Measurements from ENCODE around the gene ADAM8.
"Not testable (repeated sequence)": the region's sequence is repeated elsewhere in the genome, so short reads cannot be mapped to it uniquely, and the experiment has no call there.

Gene ADAM8

DNA sequence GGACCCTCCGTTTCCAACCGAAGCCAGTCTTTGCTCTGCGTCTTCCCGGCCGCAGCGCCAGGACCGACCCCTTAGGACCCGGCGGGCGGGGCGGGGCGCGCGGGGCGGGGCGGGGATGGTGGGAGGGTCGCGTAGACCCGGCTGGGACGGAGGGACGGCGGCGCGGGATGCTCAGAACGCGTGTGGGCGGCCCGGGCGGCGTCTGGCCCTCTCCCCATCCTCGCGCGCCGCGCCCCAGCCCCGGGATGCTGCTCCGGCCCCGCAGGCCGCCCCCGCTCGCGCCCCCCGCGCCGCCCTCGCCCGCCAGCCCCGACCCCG, 46.7 kb downstream of the ADAM8 start, which contains the start of gene UTF1:
UTF1 (plus strand) TSS at position 174 of the 318 bp plus-strand sequence; CDS start at position 246, 72 bp downstream.
- H3K4me3 ChIP-seq (ENCODE audit: low read depth, low read length): no peak within 1 kb of the TSS
- H3K79me2 ChIP-seq (ENCODE audit: control insufficient read depth, insufficient read depth, low read length, unreplicated experiment): no peaks in the 10 kb centered on the region
- H3K4me1 ChIP-seq (ENCODE audit: control insufficient read depth, insufficient read depth, low read length, unreplicated experiment): no peaks in the 10 kb centered on the region
- peaks cover 57% of the 10 kb centered on the region for H3K27me3 ChIP-seq (ENCODE audit: insufficient read depth, low read length)
- no peak within 1 kb of the TSS for H3K27ac ChIP-seq (ENCODE audit: low read depth, low read length)
- H3K36me3 ChIP-seq (ENCODE audit: insufficient read depth, low read length): no peaks in the 10 kb centered on the region
- H2AFZ ChIP-seq (ENCODE audit: low read length, unreplicated experiment): no peak within 1 kb of the TSS

DNA sequence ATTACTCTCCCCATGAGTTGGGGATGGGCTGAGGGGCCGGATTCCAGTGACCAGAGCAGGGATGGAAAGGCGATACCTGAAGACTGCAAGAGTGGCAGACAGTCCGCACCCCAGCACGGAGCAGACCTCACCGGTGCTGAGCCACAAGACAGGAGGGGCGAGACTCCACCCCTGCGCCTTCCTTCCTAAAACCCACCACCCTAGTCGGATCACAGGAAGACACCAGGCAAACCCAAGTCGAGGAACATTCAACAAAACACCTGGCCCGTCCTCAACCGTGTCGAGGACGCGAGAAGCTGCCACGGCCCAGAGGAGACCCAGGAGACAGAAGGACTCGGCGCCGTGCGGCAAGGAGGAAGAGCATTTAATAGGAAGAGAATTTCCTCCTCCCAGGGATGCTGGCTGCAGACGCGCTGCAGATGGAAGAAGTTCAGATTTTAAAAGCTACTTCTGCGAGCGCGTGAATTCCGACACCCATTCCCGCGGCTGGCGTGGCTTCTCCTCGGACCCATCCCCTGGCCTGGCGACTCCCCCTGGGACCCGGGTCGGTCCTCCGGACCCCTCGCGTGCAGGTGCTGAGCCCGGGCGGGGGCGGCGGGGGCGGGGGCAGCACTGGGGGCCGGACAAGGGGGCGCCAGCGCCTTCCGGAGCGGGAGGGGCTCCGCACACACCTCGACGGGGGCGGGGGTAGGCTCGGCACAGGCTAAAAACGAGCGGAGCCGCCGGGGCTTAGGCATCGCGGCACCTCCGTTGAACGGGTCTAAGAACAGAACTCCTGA, 47.2 kb downstream of the ADAM8 start:
- Histone ChIP-seq H3K4me1 (ENCODE audit: control insufficient read depth, insufficient read depth, low read length, unreplicated experiment) (no peaks in the 10 kb centered on the region), H3K27me3 (ENCODE audit: insufficient read depth, low read length) (peaks cover 56% of the 10 kb centered on the region), H3K27ac (ENCODE audit: low read depth, low read length) (no peak overlapping the region), H3K36me3 (ENCODE audit: insufficient read depth, low read length) (no peaks in the 10 kb centered on the region), H3K79me2 (ENCODE audit: control insufficient read depth, insufficient read depth, low read length, unreplicated experiment) (no peaks in the 10 kb centered on the region), H3K4me3 (ENCODE audit: low read depth, low read length) (no peak overlapping the region), H2AFZ (ENCODE audit: low read length, unreplicated experiment) (no peak overlapping the region)

DNA sequence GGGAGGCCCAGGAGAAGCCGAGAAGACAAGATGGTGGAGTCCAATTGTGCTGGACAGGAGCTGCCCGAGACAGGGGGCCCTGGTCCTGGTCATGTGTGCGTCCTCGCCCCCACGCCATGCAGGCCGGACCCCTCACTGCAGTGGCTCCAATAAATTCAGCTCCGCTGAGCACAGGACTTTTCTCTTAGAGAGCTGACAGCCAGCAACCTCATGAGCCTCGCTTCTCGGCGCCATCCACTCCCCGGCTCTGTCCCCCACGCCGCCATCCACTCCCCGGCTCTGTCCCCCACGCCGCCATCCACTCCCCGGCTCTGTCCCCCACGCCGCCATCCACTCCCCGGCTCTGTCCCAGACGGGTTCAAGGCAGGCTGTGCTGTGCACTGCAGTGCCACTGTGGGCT, 49.4 kb downstream of the ADAM8 start:
- Histone ChIP-seq H3K27me3 (ENCODE audit: insufficient read depth, low read length) (peaks cover 39% of the 10 kb centered on the region), H3K79me2 (ENCODE audit: control insufficient read depth, insufficient read depth, low read length, unreplicated experiment) (no peaks in the 10 kb centered on the region)

DNA sequence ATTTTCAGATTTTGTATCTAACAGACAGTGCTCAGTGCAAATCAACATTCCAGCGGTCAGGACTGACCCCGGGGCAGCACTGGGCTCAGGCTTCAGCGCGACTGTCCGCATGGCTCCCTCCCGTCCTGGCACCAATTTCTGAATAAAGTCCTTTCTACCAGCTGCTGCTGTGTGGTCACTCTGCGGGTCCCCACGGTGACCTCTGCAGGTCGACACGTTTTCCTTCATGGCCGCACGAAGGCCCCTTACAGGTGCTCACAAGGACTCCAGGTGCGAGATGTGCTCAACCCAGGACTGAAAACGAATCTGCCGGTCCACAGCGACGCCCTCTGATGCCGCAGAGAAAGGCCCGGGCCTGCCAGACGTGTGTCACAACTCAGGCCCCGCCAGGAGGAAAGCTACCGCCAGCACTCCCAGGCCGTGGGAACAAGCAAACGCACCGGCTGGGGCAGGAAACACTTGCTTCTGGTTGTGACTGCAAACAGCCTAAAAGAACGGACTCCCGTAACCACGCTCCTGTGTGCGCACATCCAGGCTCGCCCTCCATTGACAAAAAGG, 50.3 kb downstream of the ADAM8 start:
- Histone ChIP-seq H3K27ac (ENCODE audit: low read depth, low read length) (no peak overlapping the region), H3K27me3 (ENCODE audit: insufficient read depth, low read length) (peaks cover 30% of the 10 kb centered on the region), H3K4me1 (ENCODE audit: control insufficient read depth, insufficient read depth, low read length, unreplicated experiment) (no peaks in the 10 kb centered on the region), H3K4me3 (ENCODE audit: low read depth, low read length) (no peak overlapping the region), H3K79me2 (ENCODE audit: control insufficient read depth, insufficient read depth, low read length, unreplicated experiment) (no peaks in the 10 kb centered on the region), H2AFZ (ENCODE audit: low read length, unreplicated experiment) (no peak overlapping the region), H3K36me3 (ENCODE audit: insufficient read depth, low read length) (no peaks in the 10 kb centered on the region)

More for the DNA sequence above, 49.4 kb downstream of the ADAM8 start:
- no peak overlapping the region for H3K4me3 ChIP-seq (ENCODE audit: low read depth, low read length)
- H2AFZ ChIP-seq (ENCODE audit: low read length, unreplicated experiment): no peak overlapping the region
- no peaks in the 10 kb centered on the region for H3K4me1 ChIP-seq (ENCODE audit: control insufficient read depth, insufficient read depth, low read length, unreplicated experiment)
- no peaks in the 10 kb centered on the region for H3K36me3 ChIP-seq (ENCODE audit: insufficient read depth, low read length)
- H3K27ac ChIP-seq (ENCODE audit: low read depth, low read length): no peak overlapping the region

DNA sequence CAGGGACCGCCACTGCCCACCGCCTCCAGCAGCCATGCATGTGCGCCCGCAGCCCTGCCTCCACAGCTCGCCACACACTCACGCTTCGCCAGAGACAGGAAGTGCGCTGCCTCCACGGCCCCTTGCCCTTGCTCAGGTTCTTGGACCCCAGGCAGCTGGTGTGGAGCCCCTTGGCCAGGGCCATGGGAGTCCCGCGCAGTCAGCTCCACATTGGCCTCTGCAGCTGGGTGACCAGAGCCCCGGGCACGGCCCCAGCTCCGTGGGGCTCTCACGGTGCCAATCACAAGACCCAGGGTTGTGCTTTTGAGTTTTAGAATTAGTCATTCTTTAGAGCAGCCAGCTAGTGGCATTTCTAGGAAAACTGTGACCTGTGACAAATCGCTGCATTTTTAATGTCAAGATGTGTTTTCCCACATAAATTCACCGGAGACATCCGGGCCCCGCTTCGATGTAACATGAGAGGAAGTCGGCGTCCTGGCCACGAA, 50.9 kb downstream of the ADAM8 start:
- Histone ChIP-seq H3K4me1 (ENCODE audit: control insufficient read depth, insufficient read depth, low read length, unreplicated experiment) (no peaks in the 10 kb centered on the region), H3K79me2 (ENCODE audit: control insufficient read depth, insufficient read depth, low read length, unreplicated experiment) (no peaks in the 10 kb centered on the region), H3K27me3 (ENCODE audit: insufficient read depth, low read length) (peaks cover 25% of the 10 kb centered on the region), H3K27ac (ENCODE audit: low read depth, low read length) (no peak overlapping the region), H3K4me3 (ENCODE audit: low read depth, low read length) (no peak overlapping the region), H2AFZ (ENCODE audit: low read length, unreplicated experiment) (no peak overlapping the region), H3K36me3 (ENCODE audit: insufficient read depth, low read length) (no peaks in the 10 kb centered on the region)

DNA sequence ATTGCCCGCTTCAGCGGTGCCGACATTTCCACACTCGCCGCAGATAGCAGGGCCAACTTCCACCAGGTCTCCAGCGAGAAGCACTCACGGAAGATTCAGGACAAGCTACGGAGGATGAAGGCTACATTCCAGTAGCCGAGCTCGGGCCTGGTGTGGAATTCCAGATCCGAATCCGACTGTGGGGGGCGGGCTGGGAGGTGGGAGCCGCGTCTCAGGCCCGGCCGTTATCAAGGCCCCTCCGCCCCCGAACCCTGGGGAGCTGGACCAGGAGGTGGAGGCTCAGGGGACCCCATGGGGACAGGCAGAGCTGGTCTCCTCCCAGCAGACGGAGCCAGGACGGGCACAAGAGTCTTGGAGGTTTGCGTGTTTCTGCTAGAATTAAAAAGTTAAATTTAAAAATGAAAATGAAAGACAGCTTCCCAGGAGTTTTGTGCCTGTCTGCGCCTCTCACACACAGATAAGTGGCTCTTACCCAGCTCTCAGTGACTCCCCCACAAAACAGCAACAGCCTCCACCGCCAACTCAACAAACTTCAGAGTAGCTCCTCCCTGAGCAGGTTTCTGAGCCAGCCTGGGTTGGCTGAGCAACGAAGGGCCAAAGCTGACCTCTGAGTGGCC, 51.8 kb downstream of the ADAM8 start:
- Histone ChIP-seq H3K4me3 (ENCODE audit: low read depth, low read length) (no peak overlapping the region), H3K79me2 (ENCODE audit: control insufficient read depth, insufficient read depth, low read length, unreplicated experiment) (no peaks in the 10 kb centered on the region), H3K4me1 (ENCODE audit: control insufficient read depth, insufficient read depth, low read length, unreplicated experiment) (no peaks in the 10 kb centered on the region), H3K27ac (ENCODE audit: low read depth, low read length) (no peak overlapping the region), H3K36me3 (ENCODE audit: insufficient read depth, low read length) (no peaks in the 10 kb centered on the region), H2AFZ (ENCODE audit: low read length, unreplicated experiment) (no peak overlapping the region), H3K27me3 (ENCODE audit: insufficient read depth, low read length) (peaks cover 19% of the 10 kb centered on the region)

DNA sequence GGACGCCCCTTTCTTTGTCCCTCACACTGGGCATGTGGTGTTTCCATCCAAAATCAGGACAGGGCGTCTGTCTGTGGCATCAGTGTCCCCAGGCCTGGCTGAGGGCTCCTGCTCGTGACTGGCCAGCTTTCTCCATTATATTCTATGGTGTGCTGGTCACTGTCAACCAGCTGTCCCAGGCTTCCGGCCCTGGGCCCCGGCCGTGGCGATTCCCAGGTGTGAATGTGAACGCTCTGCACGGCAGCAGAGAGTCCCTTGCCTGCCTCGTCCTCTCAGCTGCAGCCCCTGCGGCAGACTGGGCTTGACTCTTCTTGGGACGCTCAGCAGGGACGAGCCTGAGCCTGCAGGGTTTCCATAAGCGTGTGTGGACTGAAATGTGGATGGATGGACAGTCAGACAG, 52.6 kb downstream of the ADAM8 start:
- Histone ChIP-seq H3K4me3 (ENCODE audit: low read depth, low read length) (no peak overlapping the region), H3K27ac (ENCODE audit: low read depth, low read length) (no peak overlapping the region), H3K36me3 (ENCODE audit: insufficient read depth, low read length) (no peaks in the 10 kb centered on the region), H2AFZ (ENCODE audit: low read length, unreplicated experiment) (no peak overlapping the region), H3K27me3 (ENCODE audit: insufficient read depth, low read length) (peaks cover 18% of the 10 kb centered on the region), H3K4me1 (ENCODE audit: control insufficient read depth, insufficient read depth, low read length, unreplicated experiment) (no peaks in the 10 kb centered on the region), H3K79me2 (ENCODE audit: control insufficient read depth, insufficient read depth, low read length, unreplicated experiment) (no peaks in the 10 kb centered on the region)

DNA sequence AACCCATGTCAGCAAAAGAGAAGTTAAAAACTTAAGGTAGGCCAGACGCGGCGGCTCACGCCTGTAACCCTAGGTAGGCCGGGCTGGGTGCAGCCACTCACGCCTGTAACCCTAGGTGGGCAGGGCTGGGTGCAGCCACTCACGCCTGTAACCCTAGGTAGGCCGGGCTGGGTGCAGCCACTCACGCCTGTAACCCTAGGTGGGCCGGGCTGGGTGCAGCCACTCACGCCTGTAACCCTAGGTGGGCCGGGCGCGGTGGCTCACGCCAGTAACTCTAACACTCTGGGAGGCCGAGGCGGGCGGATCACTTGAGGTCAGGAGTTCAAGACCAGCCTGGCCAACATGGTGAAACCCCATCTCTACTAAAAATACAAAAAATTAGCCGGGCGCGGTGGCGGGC, 54.9 kb downstream of the ADAM8 start:
- H3K4me1 ChIP-seq (ENCODE audit: control insufficient read depth, insufficient read depth, low read length, unreplicated experiment); H3K27ac ChIP-seq (ENCODE audit: low read depth, low read length); H3K36me3 ChIP-seq (ENCODE audit: insufficient read depth, low read length); H3K4me3 ChIP-seq (ENCODE audit: low read depth, low read length); H3K27me3 ChIP-seq (ENCODE audit: insufficient read depth, low read length); H3K79me2 ChIP-seq (ENCODE audit: control insufficient read depth, insufficient read depth, low read length, unreplicated experiment); H2AFZ ChIP-seq (ENCODE audit: low read length, unreplicated experiment): not testable (repeated sequence)

DNA sequence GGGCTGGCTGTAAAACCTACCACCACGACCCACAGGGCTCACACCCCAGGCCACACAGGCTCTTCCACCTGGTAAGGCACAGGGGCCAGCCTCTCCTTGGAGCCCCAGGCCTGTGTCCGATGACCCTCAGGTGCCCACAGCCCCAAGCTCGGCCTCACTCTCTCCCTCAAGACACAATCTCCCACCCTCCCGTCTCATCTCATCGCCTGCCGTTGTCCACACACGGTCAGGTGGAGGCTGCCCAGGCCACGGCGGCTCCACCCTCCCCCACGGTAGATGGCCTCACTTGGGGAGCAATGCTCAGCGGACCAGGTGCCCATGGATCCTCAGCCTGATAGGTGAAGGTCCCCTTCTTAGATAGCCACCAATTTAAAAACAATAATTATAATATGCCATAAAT, 55.3 kb downstream of the ADAM8 start:
- Histone ChIP-seq H3K27me3 (ENCODE audit: insufficient read depth, low read length) (peaks cover 7% of the 10 kb centered on the region), H3K79me2 (ENCODE audit: control insufficient read depth, insufficient read depth, low read length, unreplicated experiment) (no peaks in the 10 kb centered on the region), H3K4me3 (ENCODE audit: low read depth, low read length) (no peak overlapping the region), H3K27ac (ENCODE audit: low read depth, low read length) (no peak overlapping the region), H3K36me3 (ENCODE audit: insufficient read depth, low read length) (no peaks in the 10 kb centered on the region), H2AFZ (ENCODE audit: low read length, unreplicated experiment) (no peak overlapping the region), H3K4me1 (ENCODE audit: control insufficient read depth, insufficient read depth, low read length, unreplicated experiment) (no peaks in the 10 kb centered on the region)

DNA sequence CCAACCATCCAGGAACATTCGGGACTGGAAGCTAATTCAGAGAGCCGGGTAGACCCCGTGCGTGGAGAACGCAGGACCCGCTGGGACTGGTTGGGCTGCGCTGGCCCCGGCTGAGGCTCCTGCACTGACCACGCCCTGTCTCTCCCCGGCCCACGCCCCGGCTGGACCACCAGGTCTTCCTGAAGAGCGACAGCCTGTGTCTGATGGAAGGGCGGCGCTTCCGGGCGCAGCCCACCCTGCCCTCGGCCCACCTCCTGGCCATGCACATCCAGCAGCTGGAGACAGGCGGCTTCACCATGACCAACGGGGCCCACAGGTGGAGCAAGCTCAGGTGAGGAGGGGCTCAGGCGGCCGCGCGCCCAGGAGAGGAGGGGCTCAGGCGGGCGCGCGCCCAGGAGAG, 56.9 kb downstream of the ADAM8 start:
- Histone ChIP-seq H3K27me3 (ENCODE audit: insufficient read depth, low read length) (peaks cover 7% of the 10 kb centered on the region), H3K27ac (ENCODE audit: low read depth, low read length) (no peak overlapping the region), H3K4me1 (ENCODE audit: control insufficient read depth, insufficient read depth, low read length, unreplicated experiment) (no peaks in the 10 kb centered on the region), H3K36me3 (ENCODE audit: insufficient read depth, low read length) (no peaks in the 10 kb centered on the region), H3K4me3 (ENCODE audit: low read depth, low read length) (no peak overlapping the region), H2AFZ (ENCODE audit: low read length, unreplicated experiment) (no peak overlapping the region), H3K79me2 (ENCODE audit: control insufficient read depth, insufficient read depth, low read length, unreplicated experiment) (no peaks in the 10 kb centered on the region)

DNA sequence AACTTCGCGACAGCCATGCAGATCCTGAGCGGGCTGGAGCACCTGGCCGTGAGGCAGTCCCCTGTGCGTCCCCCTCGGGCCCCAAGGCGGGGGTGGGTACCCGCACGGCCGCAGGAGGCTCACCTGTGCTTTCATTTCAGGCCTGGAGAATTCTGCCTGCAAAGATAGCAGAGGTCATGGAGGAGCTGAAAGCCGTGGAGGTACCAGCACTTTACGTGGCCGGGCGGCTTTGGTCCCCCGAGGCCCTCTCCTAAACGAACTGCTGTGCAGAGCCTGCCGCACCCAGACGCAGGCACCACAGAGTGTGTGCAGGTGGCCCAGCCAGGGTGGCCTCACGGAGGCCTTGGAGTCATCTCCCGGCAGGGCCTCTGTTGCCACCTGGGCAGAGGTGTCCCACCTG, 57.8 kb downstream of the ADAM8 start:
- H3K79me2 ChIP-seq (ENCODE audit: control insufficient read depth, insufficient read depth, low read length, unreplicated experiment): no peaks in the 10 kb centered on the region
- no peak overlapping the region for H3K27ac ChIP-seq (ENCODE audit: low read depth, low read length)
- H3K36me3 ChIP-seq (ENCODE audit: insufficient read depth, low read length): no peaks in the 10 kb centered on the region
- no peak overlapping the region for H2AFZ ChIP-seq (ENCODE audit: low read length, unreplicated experiment)
- no peak overlapping the region for H3K4me3 ChIP-seq (ENCODE audit: low read depth, low read length)
- peaks cover 7% of the 10 kb centered on the region for H3K27me3 ChIP-seq (ENCODE audit: insufficient read depth, low read length)
- H3K4me1 ChIP-seq (ENCODE audit: control insufficient read depth, insufficient read depth, low read length, unreplicated experiment): no peaks in the 10 kb centered on the region
